NCI-H1694 treated with DMSO at 0.1 percent for 48 hours (cell line): ENCODE data around the gene ZNF3.

Source experiments
- DNase-seq: peaks from one replicate; lab custom pipeline; 2025; lab: John Stamatoyannopoulos, UW

Gene ZNF3

DNA sequence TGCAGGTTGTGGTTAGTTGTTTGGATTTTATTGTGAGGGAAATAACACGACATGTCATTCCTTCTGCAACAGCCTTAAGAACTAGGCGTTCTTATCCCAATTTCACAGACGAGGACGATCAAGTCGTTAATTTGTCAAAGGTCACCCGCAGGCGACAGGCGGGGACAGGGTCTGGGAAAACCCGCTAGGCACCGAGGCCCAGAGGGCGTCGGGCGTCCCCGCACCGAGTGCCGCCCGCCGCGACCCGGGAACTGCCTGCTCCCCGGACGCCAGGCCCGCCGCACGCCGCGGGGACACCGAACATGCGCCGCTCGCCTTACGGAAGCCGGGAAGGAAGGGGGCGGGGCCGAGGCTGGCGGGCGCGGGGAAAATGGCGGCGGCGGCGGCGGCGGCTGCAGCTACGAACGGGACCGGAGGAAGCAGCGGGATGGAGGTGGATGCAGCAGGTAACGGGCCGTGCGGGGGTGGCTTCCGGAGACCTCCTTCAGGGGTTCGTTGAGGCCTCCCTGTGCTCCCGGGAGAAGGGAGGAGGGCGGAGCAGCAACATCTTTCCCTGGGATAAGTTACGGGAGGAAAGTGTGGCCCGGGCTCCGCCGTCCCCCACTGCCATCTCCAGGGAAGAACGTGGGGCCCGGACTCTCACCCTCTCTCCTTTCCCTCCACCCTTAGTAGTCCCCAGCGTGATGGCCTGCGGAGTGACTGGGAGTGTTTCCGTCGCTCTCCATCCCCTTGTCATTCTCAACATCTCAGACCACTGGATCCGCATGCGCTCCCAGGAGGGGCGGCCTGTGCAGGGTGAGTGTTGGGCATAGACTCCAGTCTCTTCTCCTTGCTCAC, 7.3 kb upstream of the ZNF3 start, which contains the start of gene COPS6:
Gene COPS6 (plus strand): TSS at position 349 of the 837 bp plus-strand sequence. CDS start 22 bp downstream, at position 371.
- DNase-seq, result peak; percentile 24

DNA sequence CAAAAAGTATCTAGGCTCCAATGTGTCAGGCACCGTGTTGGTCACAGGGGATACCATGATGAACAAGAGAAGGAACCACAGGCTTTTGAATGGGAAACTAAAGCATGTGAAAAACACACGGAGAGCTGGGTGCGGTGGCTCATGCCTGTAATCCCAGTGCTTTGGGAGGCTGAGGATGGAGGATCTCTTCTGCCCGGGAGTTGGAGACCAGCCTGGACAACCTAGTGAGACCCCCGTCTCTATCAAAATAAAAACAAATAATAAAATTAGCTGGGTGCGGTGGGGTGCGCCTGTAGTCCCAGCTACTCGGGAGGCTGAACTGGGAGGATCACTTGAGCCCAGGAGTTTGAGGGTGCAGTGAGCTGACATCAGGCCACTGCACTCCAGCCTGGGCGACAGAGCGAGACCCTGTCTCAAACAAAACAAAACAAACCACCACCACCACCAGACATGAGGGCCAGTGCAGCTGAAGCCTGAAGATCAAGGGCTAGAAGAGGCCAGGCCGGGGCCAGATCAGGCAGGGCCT, 6.6 kb upstream of the ZNF3 start:
- DNase-seq, result no peak

DNA sequence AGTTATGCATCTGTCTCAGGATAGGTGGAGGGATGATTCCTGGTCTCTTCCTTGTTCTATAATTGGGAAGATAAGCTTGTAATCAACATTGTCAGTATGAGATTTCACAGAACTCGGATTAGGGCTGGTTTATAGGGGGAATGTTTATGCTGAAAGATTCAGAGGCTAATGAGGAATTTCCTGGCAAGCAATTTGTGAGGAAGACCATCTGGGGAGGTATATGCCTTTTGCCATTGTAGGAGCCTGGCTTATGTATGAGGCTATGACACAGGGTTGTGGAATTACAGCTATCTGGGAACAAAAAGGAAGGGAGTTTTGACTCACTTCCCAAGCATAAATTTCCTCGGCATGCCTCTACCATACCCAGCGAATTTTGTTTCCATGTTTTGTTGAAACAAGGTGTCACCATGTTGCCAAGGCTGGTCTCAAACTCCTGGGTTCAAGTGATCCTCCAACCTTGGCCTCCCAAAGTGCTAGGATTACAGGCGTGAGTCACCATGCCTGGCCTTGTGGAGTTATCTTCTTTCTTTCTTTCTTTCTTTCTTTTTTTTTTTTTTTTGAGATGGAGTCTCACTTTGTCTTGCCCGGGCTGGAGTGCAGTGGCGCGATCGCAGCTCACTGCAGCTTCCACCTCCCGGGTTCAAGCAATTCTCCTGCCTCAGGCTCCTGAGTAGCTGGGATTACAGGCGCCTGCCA, 5.7 kb upstream of the ZNF3 start:
- no peak for DNase-seq

DNA sequence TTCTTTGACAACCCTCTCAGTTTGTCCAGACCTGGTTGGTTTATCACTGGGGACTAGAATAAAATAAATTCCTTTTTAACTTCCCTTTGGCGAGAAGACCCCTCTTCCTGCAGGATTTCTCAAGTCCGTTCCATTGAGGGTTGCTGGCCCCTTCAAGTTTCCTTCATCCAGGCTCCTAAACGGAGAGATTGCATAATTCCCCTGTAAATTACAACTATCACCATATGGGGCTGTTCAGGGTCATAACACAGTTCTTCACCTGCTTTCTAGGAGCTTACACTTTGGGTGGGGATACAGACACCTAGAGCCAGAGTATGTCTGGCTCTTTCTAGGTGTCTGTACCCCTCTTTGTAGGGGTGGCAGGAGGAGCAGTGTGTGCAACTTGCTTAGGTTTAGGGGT, 4.0 kb upstream of the ZNF3 start:
- no peak for DNase-seq

DNA sequence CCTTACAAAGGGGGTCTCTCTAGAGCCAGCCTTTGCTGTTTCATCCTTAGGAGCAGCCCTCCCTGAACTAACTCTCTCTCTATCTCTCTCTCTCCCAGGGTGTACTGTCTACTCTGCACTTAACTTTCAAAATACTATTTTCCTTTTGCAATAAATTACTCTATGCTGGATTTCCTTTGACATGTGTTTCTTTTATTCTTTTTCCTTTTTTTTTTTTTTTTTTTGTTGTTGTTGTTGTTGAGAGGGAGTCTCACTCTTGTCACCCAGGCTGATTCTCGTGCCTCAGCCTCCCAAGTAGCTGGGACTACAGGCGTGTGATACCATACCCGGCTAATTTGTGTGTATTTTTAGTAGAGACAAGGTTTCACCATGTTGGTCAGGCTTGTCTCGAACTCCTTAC, 1.5 kb upstream of the ZNF3 start:
- DNase-seq, result no peak

DNA sequence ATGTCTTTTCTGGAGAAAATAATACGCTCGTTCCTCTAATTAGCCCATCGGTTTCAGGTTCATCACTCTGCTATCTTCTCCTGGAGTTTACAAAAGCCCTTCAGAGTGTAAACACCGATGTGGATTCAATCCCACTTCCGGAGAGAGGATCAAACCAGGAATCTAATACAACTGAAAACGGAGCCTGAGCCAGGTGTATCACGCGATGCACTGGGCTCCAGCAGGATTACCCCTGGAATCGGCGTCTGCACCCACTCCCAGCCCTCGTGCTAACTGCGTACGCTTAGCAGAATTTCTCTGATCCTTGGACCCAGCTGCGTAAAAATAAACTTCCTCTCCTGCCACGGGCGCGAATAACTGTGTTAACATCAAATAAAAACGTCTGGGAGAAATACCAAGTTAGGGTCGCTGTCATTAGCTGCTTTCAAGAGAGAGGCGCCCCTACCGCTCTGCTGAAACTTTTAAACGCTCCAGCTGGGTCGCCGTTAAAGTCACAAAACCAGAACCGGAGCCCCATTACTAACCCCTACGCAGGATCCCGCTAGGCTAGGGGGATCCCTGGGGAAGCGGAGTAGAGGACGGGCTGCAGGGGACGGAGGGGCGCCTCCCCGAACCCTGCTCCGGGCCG, 502 bp downstream of the ZNF3 start:
- no peak for DNase-seq

DNA sequence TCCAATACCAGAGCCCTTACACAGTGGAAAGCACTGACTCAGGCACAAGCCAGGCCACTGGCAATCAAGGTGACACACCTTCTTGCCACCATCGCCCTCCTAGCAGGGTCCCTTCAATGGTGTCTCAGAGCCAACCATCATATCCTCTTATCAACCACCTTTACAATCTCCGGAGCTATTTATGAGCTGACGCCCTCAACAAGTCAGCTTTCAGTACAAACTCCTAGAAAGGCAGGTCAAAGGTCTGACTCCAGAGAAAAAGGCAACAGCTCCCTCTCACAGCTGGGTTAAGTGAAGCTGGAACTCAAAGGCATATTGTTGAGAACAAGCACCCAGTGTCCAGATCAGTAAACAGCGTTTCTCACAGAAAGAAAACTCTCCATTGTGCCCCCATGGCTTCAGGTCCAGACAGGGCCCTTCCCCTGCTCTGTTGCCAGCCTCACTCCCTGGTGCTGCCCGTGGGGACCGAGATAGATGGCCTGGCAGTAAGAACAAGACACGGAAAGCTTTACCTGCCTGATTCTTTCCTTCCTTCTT, 2.4 kb downstream of the ZNF3 start:
- DNase-seq, result no peak

DNA sequence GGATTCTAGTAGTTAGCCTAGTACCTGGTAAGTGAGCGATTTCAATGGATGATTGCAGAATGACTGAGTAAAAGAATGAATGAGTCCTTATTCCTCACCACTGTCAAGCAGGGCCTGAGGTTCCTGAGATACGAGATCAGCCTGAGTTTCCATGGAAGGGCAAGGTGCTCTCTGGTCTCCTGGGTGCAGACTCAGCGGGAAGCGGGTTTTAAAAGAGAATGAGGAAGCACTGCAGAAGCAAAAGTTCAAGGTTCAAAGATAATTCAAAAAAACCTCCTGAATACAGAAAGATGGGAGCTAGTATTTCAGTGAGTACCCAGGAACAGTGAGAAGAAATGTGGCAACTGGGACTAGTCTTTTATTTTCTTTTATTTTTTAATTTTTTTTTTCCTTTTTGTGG, 4.3 kb downstream of the ZNF3 start:
- DNase-seq, result no peak

DNA sequence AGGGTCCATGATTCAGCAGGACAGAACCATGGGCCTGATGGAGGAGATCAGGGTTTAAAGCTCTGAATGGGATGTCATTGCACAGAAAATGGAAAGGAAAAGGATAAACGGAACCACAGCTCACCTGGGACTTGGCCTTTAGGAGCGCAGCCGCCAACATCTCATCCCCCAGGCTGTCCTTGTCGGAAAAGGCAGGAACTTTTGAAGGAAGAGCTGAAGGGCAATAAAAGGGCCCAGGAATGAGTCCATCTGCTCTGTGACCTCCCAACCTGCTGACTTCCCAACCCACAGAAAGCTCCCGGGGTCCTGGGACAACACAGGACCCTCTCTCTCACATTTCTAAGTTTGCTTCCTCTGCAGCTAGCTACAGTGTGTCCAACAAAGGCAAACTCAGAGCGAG, 6.1 kb downstream of the ZNF3 start:
- no peak for DNase-seq

DNA sequence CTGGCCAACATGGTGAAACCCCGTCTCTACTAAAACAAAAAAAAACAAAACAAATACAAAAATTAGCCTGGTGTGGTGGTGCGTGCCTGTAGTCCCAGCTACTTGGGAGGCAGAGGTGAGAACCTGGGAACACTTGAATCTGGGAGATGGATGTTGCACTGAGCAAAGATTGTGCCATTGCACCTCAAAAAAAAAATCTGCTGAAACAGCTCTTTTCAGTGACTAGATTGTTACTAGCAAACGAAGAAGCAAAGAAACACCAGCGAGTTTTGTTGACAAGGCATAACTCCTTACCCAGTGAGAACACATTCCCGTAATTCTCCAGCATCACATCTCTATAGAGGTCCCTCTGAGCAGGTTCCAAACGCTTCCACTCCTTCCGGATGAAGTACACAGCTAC, 6.7 kb downstream of the ZNF3 start:
- DNase-seq, result no peak

DNA sequence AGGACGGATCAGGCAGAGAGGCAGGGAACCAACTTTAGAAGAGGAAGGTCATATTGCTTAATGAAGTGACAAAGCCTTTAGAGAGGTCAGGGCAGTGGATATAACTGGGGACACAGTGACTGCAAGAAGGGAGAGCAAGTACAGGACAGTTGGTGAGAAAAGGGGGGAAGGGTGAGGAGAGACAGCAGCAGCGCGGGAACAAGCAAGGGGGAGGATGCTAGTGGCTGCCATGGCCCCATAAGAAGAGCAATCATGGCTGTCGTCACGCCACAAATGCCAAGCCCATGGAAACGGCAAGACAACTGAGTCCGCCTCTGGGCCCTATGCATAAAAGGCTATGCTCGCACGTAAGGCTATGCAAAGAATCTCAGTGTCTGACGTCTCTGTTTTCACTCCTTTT, 9.1 kb downstream of the ZNF3 start:
- no peak for DNase-seq

DNA sequence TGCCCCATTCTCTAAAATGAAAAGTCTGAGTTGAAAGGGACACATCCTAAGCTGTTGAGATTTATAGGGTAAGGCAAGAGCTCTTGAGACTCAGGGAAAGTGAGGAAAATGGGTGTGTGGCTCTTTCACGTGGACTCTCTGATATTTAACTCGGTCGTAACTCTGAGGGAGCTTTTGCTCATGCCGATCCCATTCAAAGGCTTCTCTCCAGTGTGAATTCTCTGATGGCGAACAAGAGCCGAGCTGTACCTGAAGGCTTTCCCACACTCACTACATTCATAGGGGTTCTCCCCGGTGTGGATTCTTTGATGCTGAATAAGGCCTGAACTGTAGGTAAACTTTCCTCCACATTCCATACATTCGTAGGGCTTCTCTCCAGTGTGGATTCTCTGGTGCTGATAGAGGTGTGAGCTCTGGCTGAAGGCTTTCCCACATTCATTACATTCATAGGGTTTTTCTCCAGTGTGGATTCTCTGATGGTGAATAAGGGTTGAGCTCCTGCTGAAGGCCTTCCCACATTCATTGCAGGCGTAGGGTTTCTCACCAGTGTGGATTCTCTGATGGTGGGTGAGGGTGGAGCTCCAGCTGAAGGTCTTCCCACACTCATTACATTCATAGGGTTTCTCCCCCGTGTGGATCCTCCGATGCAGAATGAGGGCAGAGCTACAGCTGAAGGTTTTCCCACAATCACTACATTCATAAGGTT, 10.4 kb downstream of the ZNF3 start:
- no peak for DNase-seq

DNA sequence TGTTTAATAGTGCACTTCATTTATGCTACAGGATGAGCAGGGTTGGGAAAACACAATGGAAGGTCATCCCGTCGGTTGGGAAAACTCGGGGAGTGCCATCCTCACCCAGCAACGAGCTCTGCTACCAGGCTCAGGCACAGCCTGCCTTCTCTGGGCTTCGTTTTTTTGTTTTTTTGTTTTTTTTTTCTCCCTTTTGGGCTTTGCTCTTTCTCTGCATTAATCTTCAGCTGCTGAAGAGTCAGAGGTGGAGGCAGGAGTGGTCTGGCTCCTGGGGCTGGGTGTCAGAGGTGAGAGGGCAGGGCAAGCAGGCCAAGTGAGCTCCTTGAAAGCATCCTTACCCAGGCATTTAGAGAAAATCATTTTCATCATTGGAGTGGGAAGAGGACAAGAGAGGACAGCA, 11.5 kb downstream of the ZNF3 start:
- no peak for DNase-seq

DNA sequence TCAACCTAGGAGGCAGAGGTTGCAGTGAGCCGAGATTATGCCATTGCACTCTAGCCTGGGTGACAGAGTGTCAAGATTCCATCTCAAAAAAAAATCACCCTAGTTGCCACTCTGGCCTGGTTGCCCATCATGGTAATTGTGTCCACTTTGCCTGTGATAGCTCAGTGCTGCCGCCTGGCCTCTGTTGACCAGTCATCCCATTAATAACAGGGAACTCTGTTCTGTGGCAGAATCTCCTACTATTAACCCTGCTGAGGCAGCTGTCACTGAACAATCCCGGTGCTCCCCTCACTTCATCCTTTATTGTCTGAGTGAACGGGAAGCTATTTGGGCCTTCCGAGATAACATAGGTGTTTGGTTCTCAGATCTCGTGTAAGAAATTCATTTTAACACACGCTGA, 14.6 kb downstream of the ZNF3 start:
- DNase-seq, result no peak

DNA sequence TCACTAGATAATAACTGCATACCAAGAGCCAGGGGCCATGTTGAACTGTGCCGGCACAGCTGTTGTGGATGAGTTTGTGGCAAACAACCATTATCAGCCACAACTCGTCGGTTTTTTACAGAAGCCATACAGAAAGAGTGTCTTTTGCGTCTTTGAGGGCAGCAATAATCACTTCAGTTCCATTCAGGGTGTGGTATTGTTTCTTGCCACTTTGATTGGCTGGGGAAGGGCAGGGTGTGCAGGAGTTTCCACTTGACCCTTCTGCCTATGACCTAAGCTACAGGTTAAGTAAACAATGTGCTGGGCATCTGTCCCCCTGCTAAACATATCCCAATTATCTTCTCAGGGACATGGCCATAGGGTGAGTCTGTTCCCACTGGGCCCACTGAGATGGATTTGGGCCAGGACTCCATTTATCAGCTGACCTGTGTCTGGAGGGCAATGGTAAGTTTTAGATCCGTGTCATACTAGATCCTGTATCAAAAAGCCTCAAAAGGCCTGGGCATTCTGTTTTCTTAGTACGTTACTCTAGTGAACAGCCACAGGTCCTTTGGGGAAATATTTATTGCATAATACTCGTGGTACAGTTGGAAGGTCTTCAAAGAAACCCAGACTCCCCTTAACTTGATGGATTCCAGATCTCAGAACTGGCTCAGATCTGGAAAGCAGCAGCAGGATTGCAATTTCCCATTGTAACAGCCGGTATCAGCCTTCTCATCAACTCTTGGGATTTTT, 15.9 kb downstream of the ZNF3 start:
- DNase-seq, result no peak

DNA sequence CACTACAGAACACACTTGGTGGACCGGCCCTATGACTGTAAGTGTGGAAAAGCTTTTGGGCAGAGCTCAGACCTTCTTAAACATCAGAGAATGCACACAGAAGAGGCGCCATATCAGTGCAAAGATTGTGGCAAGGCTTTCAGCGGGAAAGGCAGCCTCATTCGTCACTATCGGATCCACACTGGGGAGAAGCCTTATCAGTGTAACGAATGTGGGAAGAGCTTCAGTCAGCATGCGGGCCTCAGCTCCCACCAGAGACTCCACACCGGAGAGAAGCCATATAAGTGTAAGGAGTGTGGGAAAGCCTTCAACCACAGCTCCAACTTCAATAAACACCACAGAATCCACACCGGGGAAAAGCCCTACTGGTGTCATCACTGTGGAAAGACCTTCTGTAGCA, 17.4 kb downstream of the ZNF3 start:
- DNase-seq, result no peak

DNA sequence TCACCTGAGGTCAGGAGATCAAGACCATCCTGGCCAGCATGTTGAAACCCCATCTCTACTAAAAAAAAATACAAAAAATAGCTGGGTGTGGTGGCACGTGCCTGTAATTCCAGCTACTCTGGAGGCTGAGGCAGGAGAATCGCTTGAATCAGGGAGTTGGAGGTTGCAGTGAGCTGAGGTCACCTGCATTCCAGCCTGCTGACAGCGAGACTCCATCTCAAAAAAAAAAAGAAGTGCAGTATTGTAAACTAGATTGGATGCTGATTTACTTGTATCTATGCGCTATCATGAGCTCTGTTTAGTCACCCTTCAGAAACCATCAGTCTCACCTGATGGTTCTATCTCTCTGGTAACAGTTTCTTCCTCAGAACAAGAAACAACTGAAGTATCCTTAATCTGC, 18.1 kb downstream of the ZNF3 start:
- no peak for DNase-seq

DNA sequence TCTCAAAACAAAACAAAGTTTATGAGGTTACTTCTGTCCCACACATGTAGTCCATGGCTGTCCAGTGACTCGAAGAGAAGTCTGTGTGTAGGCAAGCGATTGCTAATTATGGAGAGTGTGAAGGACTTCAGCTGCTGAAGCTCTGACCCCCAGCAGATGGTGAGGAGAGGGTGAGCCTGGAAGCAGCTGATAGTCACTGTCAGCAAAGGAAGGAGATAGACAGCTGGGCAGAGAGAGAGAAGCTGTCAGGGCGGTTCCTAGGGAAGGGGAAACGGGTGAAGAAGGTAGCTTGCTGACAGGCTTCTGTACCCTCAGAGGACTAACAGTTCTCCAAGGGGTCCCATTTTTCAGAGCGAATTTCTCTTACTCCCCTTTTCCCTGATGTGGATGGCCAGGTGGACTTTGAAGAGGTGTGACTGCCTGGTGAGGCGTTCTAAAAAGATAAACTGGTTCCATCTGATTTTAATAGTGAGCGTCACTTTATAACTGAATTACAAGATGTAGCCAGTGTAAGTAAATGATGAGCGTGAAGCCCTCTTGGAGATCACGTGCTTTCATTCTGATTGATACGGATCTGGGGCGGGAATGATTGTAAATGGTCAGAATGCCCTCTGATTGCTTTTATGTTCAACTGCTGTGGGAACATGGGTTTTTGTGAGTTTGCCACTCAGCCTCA, 19.9 kb downstream of the ZNF3 start:
- DNase-seq, result no peak

DNA sequence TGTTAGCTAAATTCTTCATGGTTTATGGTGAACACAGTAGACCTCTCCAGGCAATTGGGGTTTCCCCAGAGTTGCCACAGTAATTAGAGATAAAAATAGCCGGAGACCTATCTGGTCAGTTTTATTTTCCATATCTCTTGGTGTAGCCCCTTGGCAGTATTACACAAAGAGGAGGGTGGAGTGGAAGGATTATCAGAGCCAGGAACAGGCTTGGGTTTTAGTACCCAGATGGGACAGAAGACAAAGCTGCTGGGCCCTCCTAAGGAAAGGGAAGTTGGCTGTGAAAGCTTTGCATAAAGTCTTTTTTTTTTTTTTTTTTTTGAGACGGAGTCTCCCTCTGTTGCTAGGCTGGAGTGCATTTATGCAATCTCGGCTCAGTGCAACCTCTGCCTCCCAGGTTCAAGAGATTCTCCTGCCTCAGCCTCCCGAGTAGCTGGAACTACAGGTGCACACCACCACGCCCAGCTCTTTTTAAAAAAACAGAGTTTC, 22.2 kb downstream of the ZNF3 start:
- DNase-seq, result no peak

DNA sequence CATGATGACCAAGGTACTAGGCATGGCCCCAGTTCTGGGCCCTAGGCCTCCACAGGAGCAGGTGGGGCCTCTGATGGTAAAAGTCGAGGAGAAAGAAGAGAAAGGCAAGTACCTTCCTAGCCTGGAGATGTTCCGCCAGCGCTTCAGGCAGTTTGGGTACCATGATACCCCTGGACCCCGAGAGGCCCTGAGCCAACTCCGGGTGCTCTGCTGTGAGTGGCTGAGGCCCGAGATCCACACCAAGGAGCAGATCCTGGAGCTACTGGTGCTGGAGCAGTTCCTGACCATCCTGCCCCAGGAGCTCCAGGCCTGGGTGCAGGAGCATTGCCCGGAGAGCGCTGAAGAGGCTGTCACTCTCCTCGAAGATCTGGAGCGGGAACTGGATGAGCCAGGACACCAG, 24.5 kb downstream of the ZNF3 start:
- no peak for DNase-seq

DNA sequence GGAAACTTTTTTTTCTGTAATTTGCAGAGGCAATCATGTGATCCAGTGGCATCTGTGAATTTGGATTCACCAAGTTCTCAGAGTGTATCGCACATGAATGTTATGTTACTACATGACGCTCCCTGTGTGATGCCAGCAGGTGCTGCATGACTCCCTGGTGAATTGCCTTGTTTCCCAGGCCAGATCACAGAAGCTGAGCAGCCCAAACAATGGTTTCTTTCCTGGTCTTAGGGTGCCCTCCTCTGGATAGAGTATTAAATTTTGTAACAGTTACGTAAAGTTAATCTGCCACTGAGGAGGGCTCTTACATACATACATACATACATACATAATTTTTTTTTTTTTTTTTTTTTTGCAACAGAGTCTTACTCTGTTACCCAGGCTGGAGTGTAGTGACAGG, 28.3 kb downstream of the ZNF3 start:
- peak; percentile 77 for DNase-seq
